ENCODE data around the gene GALNT18.

The GALNT18 gene

GRCh38 chr11:11665407-11665806, 43.6 kb upstream of the GALNT18 start:
- DNase-seq (ENCODE audit: extremely low spot score): no peak
- ChIA-PET POLR2A (no interaction called here), CTCF (interaction anchor here (1.3 to 1.4 kb wide), 2 partner anchors 12 to 44 kb away, joined by 3 to 5 read pairs; partner anchors contain the start of gene GALNT18)
- no peak for TF ChIP-seq CTCF (IDR thresholded peaks at IDR 0.05; ENCODE audit: control extremely low read depth, extremely low read depth, low read depth, missing control alignments)

- POLR2A ChIA-PET: no interaction called here
- no peak for DNase-seq (ENCODE audit: extremely low spot score)
- TF ChIP-seq CTCF (IDR thresholded peaks at IDR 0.05; ENCODE audit: control extremely low read depth, extremely low read depth, low read depth, missing control alignments): no peak
- CTCF ChIA-PET: interaction anchor here (1.5 kb wide), 1 partner anchor 11 kb away, joined by 4 read pairs; no protein-coding TSS in a partner anchor
These were observed 42.1 kb upstream of the GALNT18 start for GRCh38 chr11:11663907-11664306.

GRCh38 chr11:11662578-11662977, 40.8 kb upstream of the GALNT18 start:
- DNase-seq (ENCODE audit: extremely low spot score): no peak
- TF ChIP-seq CTCF (IDR thresholded peaks at IDR 0.05; ENCODE audit: control extremely low read depth, extremely low read depth, low read depth, missing control alignments): no peak
- POLR2A ChIA-PET: no interaction called here
- CTCF ChIA-PET: no interaction called here

GRCh38 chr11:11661326-11662040, 39.7 kb upstream of the GALNT18 start:
- ChIA-PET CTCF (interaction anchor here (1.1 to 1.2 kb wide), 2 partner anchors 10 to 78 kb away, joined by 3 to 4 read pairs; no protein-coding TSS in a partner anchor), POLR2A (no interaction called here)
- TF ChIP-seq CTCF (IDR thresholded peaks at IDR 0.05; ENCODE audit: control extremely low read depth, extremely low read depth, low read depth, missing control alignments): no peak
- DNase-seq (ENCODE audit: extremely low spot score): no peak

GRCh38 chr11:11660363-11660740, 38.5 kb upstream of the GALNT18 start:
- ChIA-PET CTCF (interaction anchor here (1.0 to 2.6 kb wide), 5 partner anchors 7 to 79 kb away, joined by 3 to 7 read pairs (median 3); no protein-coding TSS in a partner anchor), POLR2A (no interaction called here)
- no peak for DNase-seq (ENCODE audit: extremely low spot score)
- no peak for TF ChIP-seq CTCF (IDR thresholded peaks at IDR 0.05; ENCODE audit: control extremely low read depth, extremely low read depth, low read depth, missing control alignments)

- no peak for DNase-seq (ENCODE audit: extremely low spot score)
- ChIA-PET POLR2A (no interaction called here), CTCF (interaction anchor here (1.0 to 2.6 kb wide), 5 partner anchors 8 to 33 kb away, joined by 3 to 7 read pairs (median 3); no protein-coding TSS in a partner anchor)
- peak; percentile 14 for TF ChIP-seq CTCF (IDR thresholded peaks at IDR 0.05; ENCODE audit: control extremely low read depth, extremely low read depth, low read depth, missing control alignments)
These were observed 38.0 kb upstream of the GALNT18 start for GRCh38 chr11:11659567-11660362.
